OCI-LY7 (cell line): ENCODE measurements around the gene GID8.

Experiments
- EZH2phosphoT487 ChIP-seq: fragments of 200-600 bp; sonication (generic); IDR thresholded peaks from 2 replicates; pipeline ENCODE4 v1.6.1; 2018; ENCODE audit warnings: low read depth, borderline replicate concordance, mild to moderate bottlenecking, mixed run types, antibody characterized with exemption, low read length, moderate library complexity, mixed read lengths
- TF ChIP-seq, protein P1 (sequence below): fragments of 200-600 bp; sonication (generic); conservative IDR thresholded peaks from 2 replicates; pipeline ENCODE4 v1.5.1; 2014; ENCODE audit warnings: mild to moderate bottlenecking, antibody characterized with exemption, low read length, moderate library complexity, mixed read lengths

- TF ChIP-seq EZH2phosphoT487: no peak
- TF ChIP-seq, protein P1, sequence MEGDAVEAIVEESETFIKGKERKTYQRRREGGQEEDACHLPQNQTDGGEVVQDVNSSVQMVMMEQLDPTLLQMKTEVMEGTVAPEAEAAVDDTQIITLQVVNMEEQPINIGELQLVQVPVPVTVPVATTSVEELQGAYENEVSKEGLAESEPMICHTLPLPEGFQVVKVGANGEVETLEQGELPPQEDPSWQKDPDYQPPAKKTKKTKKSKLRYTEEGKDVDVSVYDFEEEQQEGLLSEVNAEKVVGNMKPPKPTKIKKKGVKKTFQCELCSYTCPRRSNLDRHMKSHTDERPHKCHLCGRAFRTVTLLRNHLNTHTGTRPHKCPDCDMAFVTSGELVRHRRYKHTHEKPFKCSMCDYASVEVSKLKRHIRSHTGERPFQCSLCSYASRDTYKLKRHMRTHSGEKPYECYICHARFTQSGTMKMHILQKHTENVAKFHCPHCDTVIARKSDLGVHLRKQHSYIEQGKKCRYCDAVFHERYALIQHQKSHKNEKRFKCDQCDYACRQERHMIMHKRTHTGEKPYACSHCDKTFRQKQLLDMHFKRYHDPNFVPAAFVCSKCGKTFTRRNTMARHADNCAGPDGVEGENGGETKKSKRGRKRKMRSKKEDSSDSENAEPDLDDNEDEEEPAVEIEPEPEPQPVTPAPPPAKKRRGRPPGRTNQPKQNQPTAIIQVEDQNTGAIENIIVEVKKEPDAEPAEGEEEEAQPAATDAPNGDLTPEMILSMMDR: no peak
Measured at GRCh38 chr20:62958388-62959100, 20.6 kb downstream of the GID8 start.
